Subcutaneous abdominal adipose tissue (tissue), 5 donors: ENCODE data around the gene ARHGEF4.

Source experiments
- H3K27ac ChIP-seq: one replicate; pipeline ENCODE4 v1.7.0; 2013; ENCODE audit warnings: low read depth, mild to moderate bottlenecking, inconsistent platforms, low read length, moderate library complexity
- H3K27me3 ChIP-seq, 5 donors: one replicate each; pipeline ENCODE4 v1.7.0; 2013; ENCODE audit warnings: low read length in 5 of 5, inconsistent platforms in 1 of 5; ENCODE audit not compliant: control insufficient read depth in 5 of 5, insufficient read depth in 4 of 5
- H3K36me3 ChIP-seq, 5 donors: one replicate each; pipeline ENCODE4 v1.7.0; 2013; ENCODE audit warnings: low read length in 5 of 5; ENCODE audit not compliant: control insufficient read depth in 5 of 5, insufficient read depth in 5 of 5
- H3K4me1 ChIP-seq, 5 donors: one replicate each; pipeline ENCODE4 v1.7.0; 2013; ENCODE audit warnings: low read length in 5 of 5, mild to moderate bottlenecking in 3 of 5, moderate library complexity in 1 of 5; ENCODE audit not compliant: control insufficient read depth in 5 of 5, insufficient read depth in 5 of 5
- H3K4me3 ChIP-seq, 5 donors: one replicate each; pipeline ENCODE4 v1.7.0; 2013; ENCODE audit warnings: low read length in 5 of 5, low read depth in 1 of 5
- H3K9ac ChIP-seq, 5 donors: one replicate each; pipeline ENCODE4 v1.7.0; 2013; ENCODE audit warnings: low read length in 5 of 5, mild to moderate bottlenecking in 4 of 5, moderate library complexity in 3 of 5
- H3K9me3 ChIP-seq, 5 donors: one replicate each; pipeline ENCODE4 v1.7.0; 2013; ENCODE audit warnings: low read length in 5 of 5; ENCODE audit not compliant: control insufficient read depth in 5 of 5
- donor health status: healthy.
- donor health status: healthy.
- donor health status: healthy.
- donor health status: healthy.
- donor health status: healthy.

Gene ARHGEF4

DNA sequence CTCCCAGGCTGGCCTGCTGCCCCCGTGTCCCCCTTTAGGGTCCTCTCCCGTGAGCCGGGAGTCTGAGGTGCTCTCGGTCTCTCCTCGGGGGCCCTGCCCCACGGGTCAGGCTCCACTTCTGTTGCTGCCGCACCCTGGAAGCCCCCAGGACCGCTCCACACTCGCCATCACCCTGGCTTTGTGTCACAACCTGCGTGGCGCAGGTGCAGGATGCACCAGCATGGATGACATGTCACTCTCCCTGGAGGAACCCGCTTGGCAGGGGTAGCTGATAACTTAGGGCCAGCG, 10.8 kb upstream of the ARHGEF4 start:
- no peaks in the 10 kb centered on the region for H3K9me3 ChIP-seq
- peaks cover 0 to 17% (median 8%) of the 10 kb centered on the region in 5 donors for H3K27me3 ChIP-seq
- peaks cover 0 to 13% (median 0%) of the 10 kb centered on the region in 5 donors for H3K4me1 ChIP-seq
- no peaks in the 10 kb centered on the region for H3K36me3 ChIP-seq
- no peak overlapping the region for H3K9ac ChIP-seq
- H3K27ac ChIP-seq = no peak overlapping the region
- H3K4me3 ChIP-seq = no peak overlapping the region

DNA sequence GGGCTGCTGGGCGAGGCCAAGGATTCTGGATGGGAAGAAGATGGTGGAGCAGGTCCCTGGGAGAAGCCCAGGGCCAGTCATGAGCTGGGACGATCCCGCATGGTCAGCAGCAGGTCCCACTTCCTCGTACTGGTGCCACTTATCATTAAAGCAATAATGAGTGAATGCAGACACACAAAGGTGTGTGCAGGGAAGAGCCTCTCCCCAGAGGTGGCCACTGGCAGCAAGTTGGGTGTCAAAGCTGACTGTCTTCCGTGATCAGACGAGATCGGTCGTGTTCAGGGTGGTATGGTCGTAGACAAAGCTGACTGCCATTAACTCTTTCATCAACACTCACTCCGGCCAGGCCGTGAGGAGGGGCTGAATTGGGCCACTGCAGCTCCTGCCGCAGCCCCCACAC, 10.3 kb upstream of the ARHGEF4 start:
- Histone ChIP-seq H3K27me3 (peaks cover 0 to 17% (median 9%) of the 10 kb centered on the region in 5 donors), H3K4me3 (no peak overlapping the region), H3K9me3 (no peaks in the 10 kb centered on the region), H3K36me3 (no peaks in the 10 kb centered on the region), H3K4me1 (peaks cover 0 to 13% (median 0%) of the 10 kb centered on the region in 5 donors), H3K27ac (no peak overlapping the region), H3K9ac (no peak overlapping the region)

DNA sequence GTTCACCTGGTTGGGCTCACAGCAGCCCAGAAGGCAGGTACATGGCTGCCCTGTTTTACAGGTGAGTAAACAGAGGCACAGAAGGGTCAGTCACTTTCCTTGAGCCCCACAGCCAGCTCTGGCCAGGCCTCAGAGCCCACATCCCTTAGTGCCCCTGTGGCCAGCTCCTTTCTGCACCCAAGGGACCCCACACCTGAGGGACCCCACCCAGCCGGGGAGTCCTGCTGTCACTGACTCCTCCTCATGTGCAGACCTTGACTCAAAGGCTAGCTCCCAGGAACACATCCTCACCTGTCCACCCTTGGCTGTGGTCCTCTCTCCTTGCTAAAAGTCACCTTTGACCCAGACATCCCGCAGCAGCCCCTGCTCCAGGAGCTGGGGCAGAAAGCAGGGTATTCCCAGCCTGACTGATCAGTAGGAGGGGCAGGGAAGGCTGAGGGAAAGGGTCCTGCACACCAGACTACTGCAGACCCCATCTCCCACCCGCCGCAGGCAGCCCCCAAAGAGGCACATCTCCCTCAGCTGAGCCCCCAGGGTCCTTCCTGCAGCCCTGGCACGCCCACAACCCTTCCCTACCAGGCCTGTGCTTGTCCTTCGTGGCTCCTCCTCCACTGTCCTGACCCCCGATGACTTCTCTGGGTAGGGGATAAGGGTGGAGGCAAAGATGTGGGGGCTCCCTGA, 9.8 kb upstream of the ARHGEF4 start:
- Histone ChIP-seq H3K9me3 (no peaks in the 10 kb centered on the region), H3K4me1 (peaks cover 0 to 13% (median 0%) of the 10 kb centered on the region in 5 donors), H3K9ac (no peak overlapping the region), H3K27ac (no peak overlapping the region), H3K27me3 (peaks cover 0 to 17% (median 15%) of the 10 kb centered on the region in 5 donors), H3K4me3 (no peak overlapping the region), H3K36me3 (no peaks in the 10 kb centered on the region)

DNA sequence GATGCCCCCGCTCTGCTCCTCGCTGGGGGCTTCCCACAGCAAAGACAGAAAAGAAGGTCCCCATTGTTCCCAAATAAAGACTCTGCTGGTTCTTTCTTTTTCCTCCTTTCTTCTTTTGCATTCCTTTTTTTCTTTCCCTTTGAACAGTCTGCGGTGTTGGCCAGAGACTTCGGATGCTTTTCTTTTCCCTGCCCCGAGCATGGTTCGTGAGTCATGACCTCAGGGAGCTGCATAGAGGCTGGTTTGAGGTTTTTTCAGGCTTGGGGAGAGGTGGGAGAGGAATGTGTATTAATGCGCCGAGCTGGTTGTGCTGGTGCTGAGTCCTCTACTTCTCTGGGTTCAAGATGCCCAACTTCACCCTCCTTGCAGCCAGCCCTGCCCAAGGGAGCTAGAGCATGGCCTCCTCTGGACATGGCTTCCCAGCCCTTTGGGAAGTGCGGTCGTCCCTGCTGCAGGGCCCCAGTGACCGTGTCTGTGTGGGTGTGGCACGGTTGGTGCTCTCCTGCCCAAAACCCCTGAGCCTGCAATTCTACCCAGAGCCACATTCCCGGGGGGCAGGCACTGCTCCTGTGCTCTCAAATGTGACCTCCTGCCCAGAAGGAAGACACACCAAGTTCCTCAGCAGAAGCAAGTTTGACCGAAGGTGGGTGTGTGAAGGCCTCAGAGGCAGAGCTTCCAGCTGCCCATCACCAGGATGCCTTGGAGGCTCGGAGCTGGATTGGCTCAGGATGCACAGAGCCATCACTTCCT, 9.0 kb upstream of the ARHGEF4 start:
- Histone ChIP-seq H3K4me1 (peaks cover 0 to 13% (median 0%) of the 10 kb centered on the region in 5 donors), H3K27ac (no peak overlapping the region), H3K27me3 (peaks cover 5 to 21% (median 18%) of the 10 kb centered on the region in 5 donors), H3K9me3 (no peaks in the 10 kb centered on the region), H3K4me3 (no peak overlapping the region), H3K36me3 (no peaks in the 10 kb centered on the region), H3K9ac (no peak overlapping the region)

DNA sequence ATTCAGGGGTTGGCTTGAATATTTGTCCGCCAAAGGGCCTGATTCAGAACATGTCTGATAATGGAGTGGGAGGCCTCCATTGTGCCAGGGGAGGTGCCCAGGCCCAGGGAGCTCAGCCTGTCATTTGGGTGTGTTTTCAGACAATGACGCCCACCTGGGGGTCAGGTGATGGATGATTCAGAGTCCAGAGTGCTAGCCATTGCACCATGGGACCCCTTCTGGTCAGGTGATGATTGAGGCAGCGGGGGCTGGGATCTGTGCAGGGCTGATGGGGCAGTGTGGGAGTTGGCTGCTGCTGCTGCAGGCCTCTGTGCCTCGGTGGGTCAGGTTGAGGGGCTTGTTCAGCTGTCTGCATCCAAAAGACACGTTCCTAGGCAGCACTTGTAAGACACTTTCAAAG, 8.3 kb upstream of the ARHGEF4 start:
- Histone ChIP-seq H3K4me1 (peaks cover 0 to 13% (median 0%) of the 10 kb centered on the region in 5 donors), H3K36me3 (no peaks in the 10 kb centered on the region), H3K4me3 (no peak overlapping the region), H3K27me3 (peaks cover 5 to 19% (median 16%) of the 10 kb centered on the region in 5 donors), H3K9ac (no peak overlapping the region), H3K27ac (no peak overlapping the region), H3K9me3 (no peaks in the 10 kb centered on the region)

DNA sequence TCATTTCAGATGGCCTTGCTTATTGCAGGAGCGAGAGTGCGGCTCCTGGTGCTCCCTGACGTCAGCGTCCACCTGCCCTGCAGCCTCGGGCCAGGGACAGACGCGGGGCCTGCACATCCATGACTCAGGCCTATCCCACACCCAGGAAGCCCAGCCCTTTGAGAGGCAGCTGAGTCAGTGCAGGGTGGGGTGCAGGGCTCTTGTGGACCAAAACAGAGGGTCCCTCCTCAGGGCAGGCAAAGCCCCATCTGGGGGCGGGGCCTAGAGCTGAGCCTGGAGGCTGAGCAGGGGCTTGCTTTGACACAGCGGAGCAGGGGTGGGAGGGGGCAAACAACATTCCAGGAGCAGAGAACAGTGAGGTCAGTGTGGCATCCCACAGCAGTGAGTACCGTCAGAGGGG, 7.7 kb upstream of the ARHGEF4 start:
- Histone ChIP-seq H3K4me1 (peaks cover 0 to 9% (median 0%) of the 10 kb centered on the region in 5 donors), H3K9me3 (no peaks in the 10 kb centered on the region), H3K27ac (no peak overlapping the region), H3K4me3 (no peak overlapping the region), H3K9ac (no peak overlapping the region), H3K27me3 (peaks cover 5 to 19% (median 16%) of the 10 kb centered on the region in 5 donors), H3K36me3 (no peaks in the 10 kb centered on the region)

DNA sequence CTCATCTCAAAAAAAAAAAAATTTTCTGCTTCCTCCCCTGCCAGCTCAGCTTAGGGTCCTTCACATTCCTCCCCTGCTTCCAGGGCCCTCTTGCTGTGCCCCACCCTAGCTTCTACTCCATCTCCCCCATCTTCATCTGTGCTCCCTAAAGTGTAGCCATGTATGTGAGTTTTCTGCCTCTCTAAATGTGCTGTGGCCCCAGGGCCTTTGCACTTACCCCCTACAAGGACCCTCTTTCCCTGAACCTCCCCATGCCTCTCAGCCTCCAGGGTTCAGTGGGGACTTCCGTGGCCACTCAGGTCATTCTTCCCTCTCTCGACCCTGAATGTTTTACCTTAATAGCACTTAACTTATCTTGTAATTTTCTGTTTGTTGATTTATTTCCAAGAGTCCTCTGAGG, 6.2 kb upstream of the ARHGEF4 start:
- no peaks in the 10 kb centered on the region for H3K36me3 ChIP-seq
- H3K9me3 ChIP-seq = no peaks in the 10 kb centered on the region
- H3K4me1 ChIP-seq = no peaks in the 10 kb centered on the region
- peaks cover 9 to 27% (median 20%) of the 10 kb centered on the region in 5 donors for H3K27me3 ChIP-seq
- H3K27ac ChIP-seq = no peak overlapping the region
- no peak overlapping the region for H3K4me3 ChIP-seq
- H3K9ac ChIP-seq = no peak overlapping the region

DNA sequence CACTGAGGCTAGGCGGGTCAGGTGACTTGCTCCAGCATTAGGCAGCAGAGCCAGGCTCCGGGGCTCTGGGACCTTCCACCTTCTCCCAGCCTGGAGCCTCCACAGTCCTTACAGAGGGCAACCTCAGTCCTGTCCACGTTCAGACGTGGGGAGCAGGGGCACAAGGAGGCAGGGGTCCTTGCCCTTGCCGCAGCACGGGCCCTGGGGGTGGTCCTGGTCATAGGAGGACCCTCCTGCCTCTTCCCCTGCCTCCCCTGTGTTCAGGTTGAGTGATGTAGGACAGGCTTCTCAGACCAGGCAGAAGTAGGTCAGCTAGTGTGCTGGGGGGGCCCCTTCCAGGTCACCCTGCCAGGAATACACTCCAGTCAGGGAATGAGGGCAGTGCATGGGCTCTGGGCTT, 5.4 kb upstream of the ARHGEF4 start:
- Histone ChIP-seq H3K4me3 (no peak overlapping the region), H3K27me3 (peaks cover 16 to 29% (median 21%) of the 10 kb centered on the region in 5 donors), H3K4me1 (peaks cover 0 to under 1% (median 0%) of the 10 kb centered on the region in 5 donors), H3K36me3 (no peaks in the 10 kb centered on the region), H3K9me3 (no peaks in the 10 kb centered on the region), H3K9ac (no peak overlapping the region), H3K27ac (no peak overlapping the region)

DNA sequence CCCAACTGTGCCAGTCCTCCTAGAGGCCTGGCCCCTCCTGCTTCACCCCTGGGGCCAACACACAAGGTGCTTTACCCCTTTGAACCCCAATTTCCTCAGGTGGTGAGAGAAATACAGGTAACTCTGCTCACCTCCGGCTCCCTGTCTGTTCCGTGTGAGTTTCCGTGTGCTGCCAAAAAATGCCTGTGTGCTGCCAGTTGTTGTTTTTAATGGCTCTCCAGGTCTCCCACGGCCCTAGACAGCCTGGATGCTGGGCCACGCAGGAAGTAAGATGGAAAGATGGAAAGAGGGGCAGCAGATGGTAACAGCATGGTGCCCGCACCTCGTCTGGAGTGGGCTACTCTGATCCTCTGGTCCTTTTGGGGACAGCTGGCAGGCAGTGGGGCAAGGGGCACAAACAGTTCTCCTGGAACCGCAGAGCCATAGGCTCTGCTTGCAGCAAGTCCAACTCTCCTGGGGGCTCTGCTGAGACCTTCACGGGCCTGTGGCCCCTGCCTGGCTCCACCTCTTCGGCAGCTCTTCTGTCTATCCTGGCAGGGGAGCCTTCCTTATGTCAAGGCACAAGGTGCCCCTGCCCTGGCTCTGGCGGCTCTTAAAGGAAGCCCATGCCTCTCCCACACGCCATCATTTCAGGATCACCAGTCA, 4.3 kb upstream of the ARHGEF4 start:
- Histone ChIP-seq H3K9ac (no peak overlapping the region), H3K27ac (no peak overlapping the region), H3K9me3 (no peaks in the 10 kb centered on the region), H3K27me3 (peaks cover 20 to 32% (median 24%) of the 10 kb centered on the region in 5 donors), H3K4me3 (no peak overlapping the region), H3K4me1 (peaks cover 0 to 8% (median 6%) of the 10 kb centered on the region in 5 donors), H3K36me3 (no peaks in the 10 kb centered on the region)
